Aorta (tissue), 5 donors: Measurements from ENCODE around the gene CHRM2. TPM values are rescaled to one million over a fixed set of nuclear protein-coding genes. Genes with fewer than 3 reads are reported as not detected.
"Not testable (repeated sequence)": the region's sequence is repeated elsewhere in the genome, so short reads cannot be mapped to it uniquely, and the experiment has no call there.

ENCODE experiments used
- ATAC-seq: fragments of 200-7000 bp; cut with Tn5 transposase; one replicate; pipeline ENCODE4 v1.9.1; 2022; ENCODE audit warnings: moderate library complexity; ENCODE audit not compliant: low FRiP score
- DNase-seq, 2 donors: peaks; one replicate each; pipeline ENCODE4 v3.0.0-alpha.2; 2020
- H3K27ac ChIP-seq, 2 donors: one replicate each; pipeline ENCODE4 v1.5.1; 2013; ENCODE audit warnings: low read length in 2 of 2, mild to moderate bottlenecking in 2 of 2, moderate library complexity in 2 of 2, control low read depth in 1 of 2, inconsistent platforms in 1 of 2, low read depth in 1 of 2
- H3K27me3 ChIP-seq, 2 donors: one replicate each; pipeline ENCODE4 v1.6.1; 2013; ENCODE audit warnings: control low read depth in 1 of 2, low read length in 1 of 2, mild to moderate bottlenecking in 1 of 2, moderate library complexity in 1 of 2; ENCODE audit not compliant: insufficient read depth in 2 of 2, control insufficient read depth in 1 of 2
- H3K36me3 ChIP-seq, 2 donors: one replicate each; pipeline ENCODE4 v1.6.1; 2013; ENCODE audit warnings: control low read depth in 1 of 2, low read length in 1 of 2, mild to moderate bottlenecking in 1 of 2; ENCODE audit not compliant: insufficient read depth in 2 of 2, control insufficient read depth in 1 of 2
- H3K4me1 ChIP-seq, 2 donors: one replicate each; pipeline ENCODE4 v1.6.1; 2013; ENCODE audit warnings: low read length in 2 of 2, control low read depth in 1 of 2, mild to moderate bottlenecking in 1 of 2, moderate library complexity in 1 of 2; ENCODE audit not compliant: insufficient read depth in 2 of 2, control insufficient read depth in 1 of 2
- H3K4me3 ChIP-seq, 2 donors: one replicate each; pipeline ENCODE4 v1.5.1; 2013; ENCODE audit warnings: low read length in 2 of 2, control low read depth in 1 of 2, mild to moderate bottlenecking in 1 of 2
- H3K9me3 ChIP-seq: one replicate; pipeline ENCODE4 v1.6.1; 2013; ENCODE audit warnings: mild to moderate bottlenecking, low read length; ENCODE audit not compliant: control insufficient read depth
- WGBS, 2 donors: extraction: QIAGEN DNeasy Blood & Tissue Kit; methylation state at CpG; one replicate each; pipeline ENCODE4 v1.1.7; 2013; 5-methylcytosine and 5-hydroxymethylcytosine counted together
- intact Hi-C, 2 donors: fragments of 100-400 bp; cut with DNase I; formaldehyde crosslinking; loops; one replicate each; pipeline versions ENCODE4 v1.14.2 to v1.15.0; 2022
- long read RNA-seq, 2 donors: library from polyadenylated mRNA; unstranded; transcript quantifications; one replicate each; pipeline ENCODE4 v2.0.0, GENCODE V29; 2020 to 2021
- polyA plus RNA-seq, 2 donors: library from polyadenylated mRNA; stranded (reverse); fragments of 200-250 nt; gene quantifications; one replicate each; pipeline ENCODE4 v1.2.3, GENCODE V29; 2013
- total RNA-seq, 2 donors: library from RNA; stranded (reverse); fragmentation: NEBNext Ultra II Directional; extraction: Animal tissue kit (Norgen Biotek cat#: 25700); gene quantifications; one replicate each; pipeline ENCODE4 v1.2.1, GENCODE V29; 2021
- donor health status: healthy with polysubstance abuse.
- donor health status: Bipolar disorder and iron deficiency.
- donor health status: DM: no; HTN: no; CAD: no.
- donor health status: DM: no; HTN: no; CAD: no.
- donor health status: DM: yes; HTN: yes; CAD: no.

The CHRM2 gene
- not detected for total RNA-seq
- under 1 TPM in 1 of 2 donors, not detected in 1; 0.38 TPM for polyA plus RNA-seq
- long read RNA-seq, donor 1: 0 reads
- long read RNA-seq, donor 2: 0 reads

DNA sequence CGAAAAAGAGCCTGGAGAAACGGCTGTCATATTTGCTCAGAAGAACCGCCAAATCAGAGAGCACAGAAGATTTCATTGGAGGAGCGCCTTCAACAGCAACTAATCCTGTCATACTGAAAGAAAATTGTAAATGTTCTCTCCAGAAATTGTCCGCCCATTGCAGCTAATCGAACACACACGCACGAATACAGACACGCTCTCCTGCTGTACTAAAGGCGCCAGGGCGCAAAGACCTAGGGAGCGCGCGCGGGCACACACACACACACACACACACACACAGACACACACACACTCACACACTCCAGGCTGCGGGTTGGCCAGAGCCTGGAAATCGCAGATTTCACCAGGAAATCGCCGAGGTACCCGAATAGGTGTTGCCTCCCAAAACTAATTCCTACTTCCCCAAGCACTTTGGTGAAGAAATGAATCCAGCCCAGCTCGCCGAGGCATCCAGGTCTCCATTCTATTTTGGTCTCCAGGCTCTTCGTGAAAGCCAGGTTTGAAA lies at the start of gene CHRM2:
Gene CHRM2, plus strand, starts transcription at position 157 of the 505 bp plus-strand sequence. CDS start 146,214 bp downstream, outside the sequence.
- ATAC-seq (no peak), DNase-seq (no peak)
- WGBS, 2 donors: 1 to 3% methylated on average over 23 of the region's 23 CpGs
- Histone ChIP-seq H3K36me3 (no peaks in the 10 kb centered on the region), H3K9me3 (no peaks in the 10 kb centered on the region), H3K27ac (no peak within 1 kb of the TSS), H3K4me3 (no peak within 1 kb of the TSS), H3K4me1 (no peaks in the 10 kb centered on the region), H3K27me3 (no peaks in the 10 kb centered on the region)
- intact Hi-C loops: no loop called here

DNA sequence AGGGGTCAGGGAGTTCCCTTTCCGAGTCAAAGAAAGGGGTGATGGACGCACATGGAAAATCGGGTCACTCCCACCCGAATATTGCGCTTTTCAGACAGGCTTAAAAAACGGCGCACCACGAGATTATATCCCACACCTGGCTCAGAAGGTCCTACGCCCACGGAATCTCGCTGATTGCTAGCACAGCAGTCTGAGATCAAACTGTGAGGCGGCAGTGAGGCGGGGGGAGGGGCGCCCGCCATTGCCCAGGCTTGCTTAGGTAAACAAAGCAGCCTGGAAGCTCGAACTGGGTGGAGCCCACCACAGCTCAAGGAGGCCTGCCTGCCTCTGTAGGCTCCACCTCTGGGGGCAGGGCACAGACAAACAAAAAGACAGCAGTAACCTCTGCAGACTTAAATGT lies 37.1 kb upstream of the CHRM2 start:
- H3K4me3 ChIP-seq, DNase-seq, intact Hi-C loops, H3K27ac ChIP-seq, H3K36me3 ChIP-seq, H3K4me1 ChIP-seq, ATAC-seq, H3K9me3 ChIP-seq, H3K27me3 ChIP-seq: not testable (repeated sequence)
- 37 to 64% methylated on average over 5 to 14 of the region's 16 CpGs for WGBS, 2 donors

DNA sequence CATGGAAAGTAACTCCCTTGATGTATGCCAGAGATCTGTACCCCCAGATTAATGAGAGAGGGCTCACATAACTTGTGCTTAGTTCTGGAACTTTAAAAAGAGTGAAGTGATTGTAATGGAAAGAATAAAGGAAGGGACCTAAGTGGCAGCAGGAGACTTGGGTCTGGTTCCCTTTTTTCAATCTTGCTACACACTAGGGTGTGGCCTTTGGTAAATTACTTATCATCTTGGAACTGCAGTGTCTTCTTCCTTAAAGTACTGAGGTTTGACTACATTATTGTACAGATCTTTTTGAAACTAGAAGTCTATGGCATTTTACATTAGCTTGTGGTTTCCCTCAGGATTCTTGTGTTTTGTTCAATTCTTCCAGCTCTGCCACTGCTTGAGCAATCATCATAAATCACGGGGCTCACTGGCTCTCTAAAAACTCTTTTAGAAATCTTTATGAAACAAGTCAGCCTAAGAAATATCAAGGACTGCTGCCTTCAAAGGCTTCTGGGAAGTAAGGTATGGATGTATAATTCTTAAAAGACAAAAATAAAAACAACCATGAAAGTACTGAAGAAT lies 22.5 kb upstream of the CHRM2 start:
- DNase-seq (no peak), ATAC-seq (no peak)
- 57 to 71% methylated on average over 1 of the region's 1 CpG for WGBS, 2 donors
- Histone ChIP-seq H3K4me3 (no peak overlapping the region), H3K27ac (no peak overlapping the region), H3K27me3 (no peaks in the 10 kb centered on the region), H3K9me3 (no peaks in the 10 kb centered on the region), H3K36me3 (no peaks in the 10 kb centered on the region), H3K4me1 (no peaks in the 10 kb centered on the region)
- intact Hi-C loops: no loop called here

DNA sequence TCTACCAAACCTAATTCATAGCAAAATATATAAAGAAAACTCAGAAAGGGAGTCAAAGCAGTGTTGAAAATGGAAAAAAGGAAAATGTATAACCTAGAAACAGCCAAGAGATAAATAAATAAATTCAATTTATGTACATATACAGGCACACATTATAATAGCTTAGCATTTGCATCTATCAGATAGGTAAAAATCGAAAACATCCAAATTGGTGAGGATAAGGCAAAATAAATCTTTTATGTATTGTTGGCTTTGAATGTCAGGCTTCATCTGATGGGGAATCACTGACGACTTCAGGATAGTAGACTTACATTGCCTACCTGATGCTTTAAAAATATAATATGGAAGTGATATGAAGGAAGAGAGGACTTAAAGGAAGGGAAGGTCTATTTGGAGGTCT lies 20.6 kb upstream of the CHRM2 start:
- ATAC-seq (no peak), DNase-seq (no peak)
- Histone ChIP-seq H3K4me3 (no peak overlapping the region), H3K36me3 (no peaks in the 10 kb centered on the region), H3K4me1 (no peaks in the 10 kb centered on the region), H3K27me3 (no peaks in the 10 kb centered on the region), H3K9me3 (no peaks in the 10 kb centered on the region), H3K27ac (no peak overlapping the region)
- 75 to 78% methylated on average over 2 of the region's 2 CpGs for WGBS, 2 donors
- intact Hi-C loops: no loop called here

DNA sequence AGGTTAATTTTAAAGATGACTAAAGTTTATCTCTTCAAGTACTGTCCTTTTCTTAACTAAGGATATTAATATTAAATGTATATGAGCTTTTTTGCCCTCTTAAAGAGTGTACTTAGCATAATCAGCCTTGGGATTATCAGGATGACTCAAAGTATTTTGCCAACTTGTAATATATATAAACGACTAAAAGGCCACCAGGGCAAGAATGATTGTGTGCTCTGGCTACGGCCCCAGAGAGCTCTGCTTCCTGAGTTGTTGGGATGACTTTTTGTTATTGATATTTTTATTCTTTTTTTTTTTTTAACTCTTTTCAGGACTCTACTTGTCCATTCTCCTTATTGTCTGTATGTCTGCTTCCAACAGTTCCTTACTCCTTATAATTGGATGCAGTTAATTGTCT lies 14.8 kb upstream of the CHRM2 start:
- DNase-seq: no peak
- H3K4me3 ChIP-seq: no peak overlapping the region
- no peaks in the 10 kb centered on the region for H3K4me1 ChIP-seq
- no peaks in the 10 kb centered on the region for H3K27me3 ChIP-seq
- no peaks in the 10 kb centered on the region for H3K36me3 ChIP-seq
- ATAC-seq: no peak
- 20 to 23% methylated on average over 2 of the region's 2 CpGs for WGBS, 2 donors
- H3K27ac ChIP-seq: no peak overlapping the region
- no peaks in the 10 kb centered on the region for H3K9me3 ChIP-seq
- intact Hi-C loops: no loop called here

DNA sequence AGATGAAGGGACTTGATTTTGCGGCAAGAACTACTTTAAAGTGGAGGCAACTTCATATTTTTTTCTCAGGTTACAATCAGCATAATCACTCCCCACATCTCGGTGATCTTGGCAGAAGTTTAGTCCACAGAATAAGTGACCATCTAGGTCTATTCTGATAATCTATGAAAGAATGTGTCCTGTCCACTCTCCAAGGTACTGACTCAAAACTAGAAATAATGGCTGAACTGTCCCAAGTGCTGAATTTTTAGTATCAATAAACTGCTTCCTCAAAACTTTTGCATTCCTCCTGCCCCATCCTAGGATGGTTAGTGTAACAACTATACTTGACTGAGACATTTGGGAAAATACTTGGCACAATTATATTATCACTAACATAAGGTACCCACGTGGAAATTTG lies 10.9 kb upstream of the CHRM2 start:
- Histone ChIP-seq H3K27me3 (no peaks in the 10 kb centered on the region), H3K27ac (no peak overlapping the region), H3K4me1 (no peaks in the 10 kb centered on the region), H3K36me3 (no peaks in the 10 kb centered on the region), H3K4me3 (no peak overlapping the region), H3K9me3 (no peaks in the 10 kb centered on the region)
- 39 to 43% methylated on average over 3 of the region's 3 CpGs for WGBS, 2 donors
- ATAC-seq: no peak
- intact Hi-C loops: no loop called here
- no peak for DNase-seq

DNA sequence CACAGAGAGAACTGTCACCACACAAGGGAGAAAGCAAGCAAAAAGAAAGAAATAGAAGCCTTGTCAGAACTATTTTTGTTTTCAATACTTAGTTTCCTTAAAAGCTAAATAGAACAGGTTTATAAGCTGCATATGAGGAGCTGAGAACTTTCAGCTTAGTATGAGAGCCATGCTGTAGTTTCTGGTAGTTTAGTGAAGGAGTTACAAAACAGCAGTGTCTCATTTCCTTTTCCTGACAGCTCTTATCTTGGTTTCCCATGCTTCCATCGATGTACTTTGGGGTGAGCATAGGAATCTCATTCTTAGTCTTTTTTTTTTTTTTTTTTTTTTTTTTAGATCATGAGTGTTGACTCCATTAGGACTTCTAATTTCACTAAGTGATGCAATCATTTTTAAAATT lies 8.6 kb upstream of the CHRM2 start:
- Histone ChIP-seq H3K4me3 (no peak overlapping the region), H3K27me3 (no peaks in the 10 kb centered on the region), H3K27ac (no peak overlapping the region), H3K9me3 (no peaks in the 10 kb centered on the region), H3K4me1 (no peaks in the 10 kb centered on the region), H3K36me3 (no peaks in the 10 kb centered on the region)
- intact Hi-C loops: no loop called here
- ATAC-seq (no peak), DNase-seq (no peak)
- WGBS, 2 donors: 20 to 38% methylated on average over 1 of the region's 1 CpG

DNA sequence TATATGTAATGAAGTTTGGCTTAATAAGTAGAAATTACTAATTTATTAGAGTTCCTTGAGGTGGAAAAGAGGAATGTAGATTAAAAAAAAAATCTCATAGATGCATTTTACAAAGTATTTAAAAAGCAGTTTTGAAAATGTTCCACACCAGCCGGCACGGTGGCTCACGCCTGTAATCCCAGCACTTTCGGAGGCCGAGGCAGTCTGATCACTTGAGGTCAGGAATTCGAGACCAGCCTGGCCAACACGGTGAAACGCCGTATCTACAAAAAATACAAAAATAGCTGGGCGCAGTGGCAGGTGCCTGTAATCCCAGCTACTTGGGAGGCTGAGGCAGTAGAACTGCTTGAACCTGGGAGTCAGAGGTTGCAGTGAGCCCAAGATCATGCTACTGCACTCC lies 3.2 kb upstream of the CHRM2 start:
- ATAC-seq (no peak), DNase-seq (no peak)
- no peaks in the 10 kb centered on the region for H3K27me3 ChIP-seq
- H3K4me3 ChIP-seq: no peak overlapping the region
- intact Hi-C loops: no loop called here
- 90% methylated on average over 10 of the region's 10 CpGs for WGBS, 2 donors
- no peak overlapping the region for H3K27ac ChIP-seq
- no peaks in the 10 kb centered on the region for H3K9me3 ChIP-seq
- H3K36me3 ChIP-seq: no peaks in the 10 kb centered on the region
- H3K4me1 ChIP-seq: no peaks in the 10 kb centered on the region

DNA sequence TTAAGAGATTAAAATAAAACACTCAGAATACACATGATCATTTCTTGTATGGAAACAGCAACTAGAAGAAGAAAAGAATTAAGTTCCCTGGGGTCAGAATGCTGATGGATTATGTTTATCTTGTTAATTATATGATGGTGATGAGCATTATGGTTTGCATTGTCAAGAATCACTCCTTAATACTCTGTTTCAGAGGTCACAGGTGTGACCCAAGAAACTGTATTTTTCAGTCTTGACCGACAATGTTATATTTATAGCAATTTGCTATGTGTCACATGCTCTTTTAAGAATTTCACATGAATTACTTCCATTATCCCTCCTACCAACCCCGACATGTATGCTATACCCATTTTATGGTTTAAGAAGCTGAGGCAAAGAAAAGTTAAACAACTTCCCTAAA lies 2.7 kb upstream of the CHRM2 start:
- H3K4me3 ChIP-seq: no peak overlapping the region
- no peaks in the 10 kb centered on the region for H3K4me1 ChIP-seq
- ATAC-seq (no peak), DNase-seq (no peak)
- intact Hi-C loops: no loop called here
- WGBS, 2 donors: 71 to 77% methylated on average over 2 of the region's 2 CpGs
- H3K9me3 ChIP-seq: no peaks in the 10 kb centered on the region
- no peaks in the 10 kb centered on the region for H3K36me3 ChIP-seq
- no peaks in the 10 kb centered on the region for H3K27me3 ChIP-seq
- H3K27ac ChIP-seq: no peak overlapping the region
